ENCODE results near the gene KATNAL2.
"Not testable (repeated sequence)": the region's sequence is repeated elsewhere in the genome, so short reads cannot be mapped to it uniquely, and the experiment has no call there.

The KATNAL2 gene

GRCh38 chr18:46939998-46940571 is 22.7 kb downstream of the KATNAL2 start:
- DNase-seq = no peak

- no peak for DNase-seq
Measured at GRCh38 chr18:46942646-46943045, 25.2 kb downstream of the KATNAL2 start.

GRCh38 chr18:46946656-46947282 is 29.4 kb downstream of the KATNAL2 start:
- DNase-seq = peak; percentile 84

- no peak for DNase-seq
Measured at GRCh38 chr18:46950064-46950656, 32.8 kb downstream of the KATNAL2 start.

GRCh38 chr18:46953195-46953594 is 35.8 kb downstream of the KATNAL2 start:
- DNase-seq = no peak

- no peak for DNase-seq
Measured at GRCh38 chr18:46958209-46958608, 40.8 kb downstream of the KATNAL2 start.

GRCh38 chr18:46963656-46964578 is 46.5 kb downstream of the KATNAL2 start:
- not testable (repeated sequence) for DNase-seq

- not testable (repeated sequence) for DNase-seq
Measured at GRCh38 chr18:46964579-46965293, 47.3 kb downstream of the KATNAL2 start.

- not testable (repeated sequence) for DNase-seq
Measured at GRCh38 chr18:46966266-46966665, 48.9 kb downstream of the KATNAL2 start.

GRCh38 chr18:46969551-46969950 is 52.1 kb downstream of the KATNAL2 start:
- not testable (repeated sequence) for DNase-seq

- DNase-seq = not testable (repeated sequence)
Measured at GRCh38 chr18:47019870-47020269, 102.5 kb downstream of the KATNAL2 start.

GRCh38 chr18:47020757-47021156 is 103.4 kb downstream of the KATNAL2 start:
- not testable (repeated sequence) for DNase-seq

- DNase-seq = not testable (repeated sequence)
Measured at GRCh38 chr18:47022821-47023220, 105.4 kb downstream of the KATNAL2 start.

- not testable (repeated sequence) for DNase-seq
Measured at GRCh38 chr18:47023769-47024465, 106.5 kb downstream of the KATNAL2 start.

- not testable (repeated sequence) for DNase-seq
Measured at GRCh38 chr18:47025557-47026174, 108.3 kb downstream of the KATNAL2 start.

GRCh38 chr18:47028738-47029137 is 111.3 kb downstream of the KATNAL2 start:
- DNase-seq = not testable (repeated sequence)

- not testable (repeated sequence) for DNase-seq
Measured at GRCh38 chr18:47029684-47030353, 112.4 kb downstream of the KATNAL2 start.

GRCh38 chr18:47030887-47031286 is 113.5 kb downstream of the KATNAL2 start:
- DNase-seq = not testable (repeated sequence)

GRCh38 chr18:47032945-47033344 is 115.5 kb downstream of the KATNAL2 start:
- no peak for DNase-seq

GRCh38 chr18:47034591-47034990 is 117.2 kb downstream of the KATNAL2 start:
- not testable (repeated sequence) for DNase-seq

Data from DMS153 (cell line).